Sigmoid colon (tissue), 4 donors: ENCODE data around the gene TAF5L.

Source experiments
- EP300 ChIP-seq, 4 donors: sonication (generic); formaldehyde crosslinking; IDR thresholded peaks; one replicate each; pipeline ENCODE4 v1.6.1; 2017; ENCODE audit warnings: antibody characterized with exemption in 4 of 4
- POLR2A ChIP-seq, 2 donors: fragments of 450-650 bp; IDR thresholded peaks; one replicate each; pipeline ENCODE4 v1.6.1; 2016; ENCODE audit warnings: antibody characterized with exemption in 2 of 2, mild to moderate bottlenecking in 2 of 2, moderate library complexity in 2 of 2
- POLR2AphosphoS5 ChIP-seq, 4 donors: sonication (generic); formaldehyde crosslinking; IDR thresholded peaks; one replicate each; pipeline ENCODE4 v1.6.1; 2017; ENCODE audit warnings: antibody characterized with exemption in 4 of 4
- TF ChIP-seq, protein P1 (sequence below), 4 experiments: fragments of 450-650 bp in 3 of 4; fragments of 200-600 bp in 1 of 4; IDR thresholded peaks; one replicate each; pipeline ENCODE4 v1.5.1; 2016 to 2019; ENCODE audit warnings: antibody characterized with exemption in 4 of 4, mild to moderate bottlenecking in 3 of 4, moderate library complexity in 2 of 4

DNA sequence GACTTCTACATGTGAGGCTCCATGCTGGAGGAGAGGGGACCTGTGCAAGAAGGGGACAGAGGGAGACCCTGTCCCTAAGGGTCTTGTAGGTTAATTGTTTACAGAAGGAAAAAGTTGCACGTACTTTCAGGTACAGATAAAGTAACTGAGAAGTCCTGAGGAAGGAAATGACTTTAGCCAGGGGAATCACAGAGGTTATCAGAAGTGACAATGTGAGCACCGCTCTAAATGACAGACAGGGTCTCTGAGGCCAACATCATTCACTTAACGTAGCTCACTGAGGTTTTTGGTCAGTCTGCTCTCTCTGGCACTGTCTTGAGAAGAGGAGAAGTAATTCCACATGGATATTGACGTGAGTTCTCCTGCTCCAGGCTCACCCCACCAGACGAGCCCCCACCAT lies 12.0 kb downstream of the TAF5L start:
- TF ChIP-seq, protein P1, sequence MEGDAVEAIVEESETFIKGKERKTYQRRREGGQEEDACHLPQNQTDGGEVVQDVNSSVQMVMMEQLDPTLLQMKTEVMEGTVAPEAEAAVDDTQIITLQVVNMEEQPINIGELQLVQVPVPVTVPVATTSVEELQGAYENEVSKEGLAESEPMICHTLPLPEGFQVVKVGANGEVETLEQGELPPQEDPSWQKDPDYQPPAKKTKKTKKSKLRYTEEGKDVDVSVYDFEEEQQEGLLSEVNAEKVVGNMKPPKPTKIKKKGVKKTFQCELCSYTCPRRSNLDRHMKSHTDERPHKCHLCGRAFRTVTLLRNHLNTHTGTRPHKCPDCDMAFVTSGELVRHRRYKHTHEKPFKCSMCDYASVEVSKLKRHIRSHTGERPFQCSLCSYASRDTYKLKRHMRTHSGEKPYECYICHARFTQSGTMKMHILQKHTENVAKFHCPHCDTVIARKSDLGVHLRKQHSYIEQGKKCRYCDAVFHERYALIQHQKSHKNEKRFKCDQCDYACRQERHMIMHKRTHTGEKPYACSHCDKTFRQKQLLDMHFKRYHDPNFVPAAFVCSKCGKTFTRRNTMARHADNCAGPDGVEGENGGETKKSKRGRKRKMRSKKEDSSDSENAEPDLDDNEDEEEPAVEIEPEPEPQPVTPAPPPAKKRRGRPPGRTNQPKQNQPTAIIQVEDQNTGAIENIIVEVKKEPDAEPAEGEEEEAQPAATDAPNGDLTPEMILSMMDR (IDR thresholded peaks at IDR 0.05), result no peak
- TF ChIP-seq POLR2A (IDR thresholded peaks at IDR 0.05) (no peak), POLR2AphosphoS5 (IDR thresholded peaks at IDR 0.05) (no peak), EP300 (IDR thresholded peaks at IDR 0.05) (no peak)
